Esophagus squamous epithelium (tissue), 4 donors: Measurements from ENCODE around the gene UBE2G2.
A peak's percentile ranks its signal among the peaks of the same experiment; 100 is the strongest.

Experiments
- CTCF ChIP-seq, 6 experiments: fragments of 450-650 bp in 4 of 6; fragments of 200-600 bp in 2 of 6; sonication (generic) in 2 of 6; IDR thresholded peaks; one replicate each; pipeline ENCODE4 v1.5.1; 2016 to 2019; ENCODE audit warnings: antibody characterized with exemption in 6 of 6, mild to moderate bottlenecking in 4 of 6, moderate library complexity in 4 of 6
- POLR2A ChIP-seq, 4 donors: fragments of 450-650 bp; IDR thresholded peaks; one replicate each; pipeline ENCODE4 v1.6.1; 2017; ENCODE audit warnings: antibody characterized with exemption in 4 of 4, mild to moderate bottlenecking in 4 of 4, moderate library complexity in 3 of 4

- TF ChIP-seq POLR2A (IDR thresholded peaks at IDR 0.05) (no peak), CTCF (IDR thresholded peaks at IDR 0.05) (peak in 3 of 6 experiments; percentile 23 to 51 (median 28))
Observed at GRCh38 chr21:44800971-44801467, 601 bp downstream of the UBE2G2 start.
